ENCODE data around the gene SLC25A1. TPM values are rescaled to one million over a fixed set of nuclear protein-coding genes. Genes with fewer than 3 reads are reported as not detected.

The SLC25A1 gene
- total and polyA plus RNA-seq, 2 of the 8 experiments (the other 6 are each of a cell fraction or from before 2014, with no cell fraction given) = 110 to 148 TPM

GRCh38 chr22:19194766-19195536 lies 16.4 kb upstream of the SLC25A1 start:
- Histone ChIP-seq H3K79me2 (ENCODE audit: control insufficient read depth in 1 of 2, insufficient read depth in 2 of 2, low read length in 2 of 2) (no peaks in the 10 kb centered on the region), H2BK12ac (ENCODE audit: low read depth, low read length) (no peak overlapping the region), H2BK5ac (ENCODE audit: low read depth, low read length) (no peak overlapping the region), H3K23ac (ENCODE audit: insufficient read length) (no peak overlapping the region), H3K36me3 (ENCODE audit: control insufficient read depth in 2 of 4, insufficient read depth in 4 of 4, low read length in 3 of 4) (peaks cover 0 to 24% (median 3%) of the 10 kb centered on the region in 4 experiments; a peak in 4 of 8 replicates), H3K27me3 (replicated peaks in 1 of 4; ENCODE audit: control insufficient read depth in 3 of 4, extremely low read depth in 1 of 4, insufficient read depth in 3 of 4, low read length in 3 of 4) (no peaks in the 10 kb centered on the region), H3K9me3 (ENCODE audit: insufficient read depth in 2 of 2, low read depth in 1 of 2, low read length in 1 of 2) (no peaks in the 10 kb centered on the region), H3K4me3 (ENCODE audit: extremely low read depth in 1 of 4, insufficient read depth in 2 of 4, low read depth in 3 of 4, low read length in 4 of 4) (no peak overlapping the region), H3K27ac (ENCODE audit: low read depth, low read length) (no peak overlapping the region), H3K18ac (ENCODE audit: extremely low read depth, low read length) (no peak overlapping the region), H2BK15ac (ENCODE audit: low read length) (no peak overlapping the region), H2BK20ac (ENCODE audit: low read length) (no peak overlapping the region), H2AK5ac (ENCODE audit: low read depth, low read length) (no peak overlapping the region), H3K4ac (replicated peaks; ENCODE audit: insufficient read length, low read depth, low read length) (no peak overlapping the region), H3K14ac (ENCODE audit: insufficient read length) (no peak overlapping the region), H4K91ac (replicated peaks; ENCODE audit: insufficient read length, low read length) (no peak overlapping the region), H4K8ac (ENCODE audit: extremely low read depth, insufficient read depth, low read length) (no peak overlapping the region; the same call in 1 of the 2 replicates), H2AFZ (ENCODE audit: low read length) (no peak overlapping the region), H3K79me1 (ENCODE audit: low read depth, low read length) (no peaks in the 10 kb centered on the region), H3K9ac (replicated peaks in 1 of 4; ENCODE audit: extremely low read depth in 1 of 4, low read depth in 3 of 4, low read length in 3 of 4) (no peak overlapping the region), H4K20me1 (replicated peaks in 1 of 2; ENCODE audit: control insufficient read depth in 1 of 2, insufficient read depth in 2 of 2, low read length in 2 of 2) (no peaks in the 10 kb centered on the region), H3K4me1 (replicated peaks in 1 of 4; ENCODE audit: control insufficient read depth in 3 of 4, insufficient read depth in 4 of 4, low read length in 3 of 4) (peaks cover 0 to 2% (median 0%) of the 10 kb centered on the region in 4 experiments; a peak in 1 of 7 replicates), H2BK120ac (replicated peaks; ENCODE audit: low read depth, low read length) (no peak overlapping the region), H3K4me2 (ENCODE audit: insufficient read depth in 1 of 2, low read depth in 2 of 2, low read length in 2 of 2) (no peak overlapping the region), H3K56ac (replicated peaks; ENCODE audit: insufficient read length, low read depth, low read length) (no peak overlapping the region), H4K5ac (ENCODE audit: insufficient read length, low read depth, low read length) (no peak overlapping the region), H3K23me2 (ENCODE audit: low read depth, low read length) (no peaks in the 10 kb centered on the region)
- DNase-seq (ENCODE audit: low read depth in 1 of 2, low spot score in 2 of 2) (no peak), FAIRE-seq (no peak)
- CTCF ChIA-PET (ENCODE audit: partially characterized antibody) = interaction anchor here (0.7 to 1.3 kb wide), 4 partner anchors 10 to 17 kb away, joined by 3 to 5 read pairs (median 4); partner anchors contain the start of gene SLC25A1
- 95% methylated on average over 16 of the region's 16 CpGs; no CpG with 5 or more reads in 1 of the 2 experiments for WGBS, 2 experiments (ENCODE audit: extremely low coverage in 1 of 2, insufficient coverage in 1 of 2, insufficient read length in 1 of 2, insufficient replicate concordance in 2 of 2, low coverage in 1 of 2, low lambda C conversion rate in 2 of 2, missing lambda C conversion rate in 1 of 2)
- POLR2A ChIA-PET (ENCODE audit: partially characterized antibody) = interaction anchor here (1.1 to 2.8 kb wide), 2 partner anchors 12 to 16 kb away, joined by 3 to 11 read pairs; partner anchors contain the start of gene SLC25A1
- TF ChIP-seq TBP (IDR thresholded peaks at IDR 0.05; ENCODE audit: low read depth, low read length) (no peak), CEBPB (IDR thresholded peaks at IDR 0.05; ENCODE audit: low read depth, low read length) (no peak), ZNF274 (IDR thresholded peaks at IDR 0.05; ENCODE audit: borderline replicate concordance, extremely low read depth, low read length) (no peak), CHD2 (IDR thresholded peaks at IDR 0.05; ENCODE audit: low read length) (no peak), HDAC2 (IDR thresholded peaks at IDR 0.05; ENCODE audit: borderline replicate concordance in 1 of 2, low read depth in 2 of 2, low read length in 2 of 2) (no peak)

All from H1 (cell line).